ENCODE results near the gene PMM1.

Gene PMM1

DNA sequence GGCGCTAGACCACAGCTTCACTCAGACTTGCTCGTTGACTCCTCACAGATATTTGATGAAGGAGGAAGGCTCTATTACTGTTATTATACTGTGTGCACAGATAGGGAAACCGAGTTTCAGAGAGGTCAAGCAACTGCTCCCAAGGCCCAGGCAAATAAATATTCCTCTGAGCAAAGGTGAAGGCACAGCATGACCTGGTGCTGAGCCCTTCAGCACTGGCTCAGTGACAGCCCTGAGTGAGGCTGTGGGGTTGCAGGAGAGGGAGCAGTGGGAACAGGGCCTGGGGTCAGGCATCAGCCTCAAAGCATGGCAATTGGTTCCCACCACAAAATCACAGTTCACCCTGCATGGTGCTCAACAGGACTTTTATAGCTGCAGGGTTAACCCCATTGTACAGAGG is 52.4 kb downstream of the PMM1 start:
- no peak for DNase-seq (ENCODE audit: low spot score)

DNA sequence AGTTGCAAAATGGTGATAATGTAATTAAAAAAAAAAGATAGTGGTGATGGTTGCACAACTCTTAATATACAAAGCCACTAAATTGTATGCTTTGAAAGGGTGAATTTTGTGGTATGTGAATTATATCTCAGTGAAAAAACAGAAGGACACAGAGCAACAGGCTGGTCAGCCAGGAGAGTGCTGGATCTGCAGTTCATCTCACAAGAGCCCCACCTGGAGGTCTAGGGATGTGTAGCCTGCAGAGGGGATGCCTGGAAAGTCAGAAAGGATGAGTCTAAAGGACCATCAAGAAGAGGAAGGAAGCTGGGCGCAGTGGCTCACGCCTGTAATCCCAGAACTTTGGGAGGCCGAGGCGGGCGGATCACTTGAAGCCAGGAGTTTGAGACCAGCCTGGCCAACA is 54.4 kb downstream of the PMM1 start:
- DNase-seq (ENCODE audit: low spot score) = no peak

DNA sequence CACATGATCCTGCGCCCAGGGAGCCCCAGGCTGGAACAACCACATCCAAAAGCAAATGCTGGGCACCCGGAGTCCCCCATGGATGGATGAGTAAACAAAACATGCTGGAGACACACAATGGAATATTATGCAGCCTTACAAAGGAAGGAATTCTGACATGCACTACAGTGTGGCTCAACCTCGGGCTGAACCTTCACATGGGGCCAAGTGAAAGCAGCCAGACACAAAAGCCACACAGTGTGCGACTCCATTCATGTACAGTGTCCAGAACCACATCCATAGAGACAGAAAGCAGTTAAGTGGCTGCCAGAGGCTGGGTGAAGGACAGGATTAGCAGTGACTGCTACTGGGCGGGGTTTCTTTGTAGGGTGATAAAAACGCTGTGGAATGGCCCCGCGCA is 55.4 kb downstream of the PMM1 start:
- DNase-seq (ENCODE audit: low spot score) = no peak

- peak; percentile 65 for DNase-seq (ENCODE audit: low spot score)
Observed at GRCh38 chr22:41532908-41533825, 56.5 kb downstream of the PMM1 start.

DNA sequence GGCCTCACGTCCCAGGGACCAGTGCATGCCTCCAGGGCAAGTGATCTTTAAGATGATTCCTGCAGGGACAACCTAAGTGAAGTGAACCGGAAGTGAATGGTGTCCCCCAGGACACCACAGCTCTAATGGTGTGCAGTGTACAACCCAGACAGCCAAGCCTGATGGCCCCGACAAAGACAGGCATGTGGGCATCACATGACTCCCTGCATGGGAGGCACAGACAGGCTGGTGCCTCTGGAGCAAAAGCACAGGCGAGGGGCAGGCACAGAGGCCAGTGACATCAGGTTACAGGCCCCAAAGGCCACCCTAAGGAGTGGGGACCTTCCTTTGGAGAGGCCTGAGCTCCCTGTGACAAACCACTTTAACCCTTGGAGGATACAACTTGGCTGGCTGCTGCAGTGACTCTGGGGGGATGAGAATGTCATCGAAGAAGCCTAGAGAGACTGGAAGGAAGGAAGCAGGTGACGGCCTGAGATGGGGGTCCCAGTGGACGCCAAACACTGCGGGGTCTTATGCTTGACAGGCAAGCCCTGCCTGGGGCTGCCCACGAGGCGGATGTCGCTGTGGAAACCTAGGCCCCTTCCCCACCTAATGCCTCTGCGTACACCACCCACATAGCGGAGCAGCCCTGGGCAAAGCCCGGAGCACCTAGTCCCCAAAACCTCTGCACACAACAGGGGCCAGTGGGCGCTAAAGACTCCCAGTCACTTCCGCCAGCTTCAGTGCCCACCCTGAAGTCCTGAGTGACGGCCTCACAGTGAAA is 57.7 kb downstream of the PMM1 start:
- DNase-seq (ENCODE audit: low spot score) = no peak

DNA sequence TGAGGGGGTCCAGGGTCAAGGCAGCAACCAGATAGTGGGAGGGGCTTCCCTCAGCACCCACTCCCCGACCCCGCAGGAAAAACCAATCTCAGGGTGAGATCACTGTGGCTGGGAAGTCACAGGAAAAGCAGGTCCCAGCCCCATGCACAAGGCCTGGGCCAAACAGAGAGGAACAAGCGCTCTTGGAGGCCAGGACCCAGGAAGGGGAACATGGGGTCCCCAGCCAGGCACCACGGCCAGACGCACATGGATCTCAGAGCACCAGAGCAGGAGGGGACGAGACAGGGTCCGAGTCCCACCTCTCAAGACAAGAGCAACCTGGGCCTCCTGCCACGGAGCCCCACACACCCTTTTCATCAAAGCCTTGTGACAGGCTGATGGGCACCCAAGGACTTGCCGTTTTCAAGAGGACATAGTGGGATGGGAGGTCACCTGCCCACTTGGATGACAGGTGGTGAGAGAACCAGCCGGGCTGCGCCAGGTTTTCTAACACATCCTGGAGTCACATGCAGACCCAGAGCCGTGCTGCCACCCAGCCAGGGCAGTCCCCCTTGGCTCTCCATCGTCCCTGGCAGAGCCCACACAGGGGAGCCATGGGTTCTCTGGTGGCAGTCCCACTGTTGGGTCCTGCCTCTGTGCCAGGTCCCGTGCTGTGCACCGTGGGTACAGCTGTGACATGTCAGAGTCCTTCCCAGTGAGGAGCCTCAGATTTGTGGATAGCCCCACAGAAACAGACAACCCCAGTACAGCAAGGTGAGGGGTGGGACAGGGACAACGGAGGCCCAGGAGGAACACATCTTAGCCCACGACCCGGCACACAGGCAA is 58.5 kb downstream of the PMM1 start:
- DNase-seq (ENCODE audit: low spot score) = no peak

GRCh38 chr22:41528938-41529561 is 60.6 kb downstream of the PMM1 start:
- DNase-seq (ENCODE audit: low spot score) = no peak

DNA sequence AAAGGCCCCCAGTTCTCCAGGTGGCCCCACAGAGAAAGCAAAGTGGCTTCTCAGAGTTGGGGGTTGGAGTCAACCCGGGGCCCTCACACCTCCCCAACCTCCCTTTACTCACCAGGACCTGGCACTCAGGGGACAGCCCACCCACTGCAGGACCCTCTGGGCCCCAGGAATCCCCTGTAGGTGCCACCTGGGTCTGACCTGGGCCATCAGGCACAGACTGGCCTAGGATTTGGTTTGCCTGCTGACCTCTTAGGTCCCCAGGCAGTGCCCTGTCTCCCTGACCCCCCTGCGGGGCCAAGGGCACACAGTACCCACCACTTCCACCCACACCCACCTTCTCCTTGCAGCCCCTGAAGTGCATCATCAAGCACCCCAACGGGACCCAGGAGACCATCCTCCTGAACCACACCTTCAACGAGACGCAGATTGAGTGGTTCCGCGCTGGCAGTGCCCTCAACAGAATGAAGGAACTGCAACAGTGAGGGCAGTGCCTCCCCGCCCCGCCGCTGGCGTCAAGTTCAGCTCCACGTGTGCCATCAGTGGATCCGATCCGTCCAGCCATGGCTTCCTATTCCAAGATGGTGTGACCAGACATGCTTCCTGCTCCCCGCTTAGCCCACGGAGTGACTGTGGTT is 61.4 kb downstream of the PMM1 start:
- no peak for DNase-seq (ENCODE audit: low spot score)

Data from pons (tissue), 1 donor.